ENCODE data around the gene MYADM.
A peak's percentile ranks its signal among the peaks of the same experiment; 100 is the strongest.

MYADM gene

GRCh38 chr19:53883741-53884140 lies 16.1 kb downstream of the MYADM start:
- ChIA-PET CTCF (interaction anchor here (1.9 kb wide), 1 partner anchor 146 kb away, joined by 4 read pairs; no protein-coding TSS in a partner anchor), POLR2A (no interaction called here)
- no peak for DNase-seq (ENCODE audit: extremely low spot score)
- TF ChIP-seq, protein P1, sequence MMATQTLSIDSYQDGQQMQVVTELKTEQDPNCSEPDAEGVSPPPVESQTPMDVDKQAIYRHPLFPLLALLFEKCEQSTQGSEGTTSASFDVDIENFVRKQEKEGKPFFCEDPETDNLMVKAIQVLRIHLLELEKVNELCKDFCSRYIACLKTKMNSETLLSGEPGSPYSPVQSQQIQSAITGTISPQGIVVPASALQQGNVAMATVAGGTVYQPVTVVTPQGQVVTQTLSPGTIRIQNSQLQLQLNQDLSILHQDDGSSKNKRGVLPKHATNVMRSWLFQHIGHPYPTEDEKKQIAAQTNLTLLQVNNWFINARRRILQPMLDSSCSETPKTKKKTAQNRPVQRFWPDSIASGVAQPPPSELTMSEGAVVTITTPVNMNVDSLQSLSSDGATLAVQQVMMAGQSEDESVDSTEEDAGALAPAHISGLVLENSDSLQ (IDR thresholded peaks at IDR 0.05): no peak
- no peak for TF ChIP-seq CTBP1 (IDR thresholded peaks at IDR 0.05; ENCODE audit: borderline replicate concordance)
- no peak for TF ChIP-seq ARNT (IDR thresholded peaks at IDR 0.05)
- TF ChIP-seq L3MBTL2 (conservative IDR thresholded peaks at IDR 0.05): no peak
- no peak for TF ChIP-seq LEF1 (IDR thresholded peaks at IDR 0.05; ENCODE audit: borderline replicate concordance)
- no peak for TF ChIP-seq FOXA1 (IDR thresholded peaks at IDR 0.05)
- TF ChIP-seq BHLHE40 (IDR thresholded peaks at IDR 0.05; ENCODE audit: borderline replicate concordance): no peak
- TF ChIP-seq FOXM1 (IDR thresholded peaks at IDR 0.05; ENCODE audit: borderline replicate concordance): no peak
- TF ChIP-seq ZNF384 (IDR thresholded peaks at IDR 0.05): no peak
- no peak for TF ChIP-seq FOXK2 (IDR thresholded peaks at IDR 0.05)
- TF ChIP-seq SP1 (IDR thresholded peaks at IDR 0.05): no peak
- TF ChIP-seq SUZ12 (IDR thresholded peaks at IDR 0.05): no peak
- TF ChIP-seq NFRKB (IDR thresholded peaks at IDR 0.05): no peak
- no peak for TF ChIP-seq ELF4 (IDR thresholded peaks at IDR 0.05)
- no peak for TF ChIP-seq TARDBP (IDR thresholded peaks at IDR 0.05)
- no peak for TF ChIP-seq HDGF (IDR thresholded peaks at IDR 0.05; ENCODE audit: borderline replicate concordance)

- TF ChIP-seq ARNT (IDR thresholded peaks at IDR 0.05) (no peak), CTBP1 (IDR thresholded peaks at IDR 0.05; ENCODE audit: borderline replicate concordance) (no peak), L3MBTL2 (conservative IDR thresholded peaks at IDR 0.05) (no peak), NFRKB (IDR thresholded peaks at IDR 0.05) (no peak), FOXK2 (IDR thresholded peaks at IDR 0.05) (no peak), TARDBP (IDR thresholded peaks at IDR 0.05) (no peak), FOXM1 (IDR thresholded peaks at IDR 0.05; ENCODE audit: borderline replicate concordance) (no peak), FOXA1 (IDR thresholded peaks at IDR 0.05) (no peak), ZNF384 (IDR thresholded peaks at IDR 0.05) (no peak), SP1 (IDR thresholded peaks at IDR 0.05) (no peak), HDGF (IDR thresholded peaks at IDR 0.05; ENCODE audit: borderline replicate concordance) (no peak), ELF4 (IDR thresholded peaks at IDR 0.05) (no peak)
- TF ChIP-seq, protein P1 (IDR thresholded peaks at IDR 0.05): no peak
- CTCF ChIA-PET: interaction anchor here (1.9 kb wide), 1 partner anchor 146 kb away, joined by 4 read pairs; no protein-coding TSS in a partner anchor
- no peak for DNase-seq (ENCODE audit: extremely low spot score)
- POLR2A ChIA-PET: no interaction called here
These were observed 16.6 kb downstream of the MYADM start for GRCh38 chr19:53884256-53884655.

DNA sequence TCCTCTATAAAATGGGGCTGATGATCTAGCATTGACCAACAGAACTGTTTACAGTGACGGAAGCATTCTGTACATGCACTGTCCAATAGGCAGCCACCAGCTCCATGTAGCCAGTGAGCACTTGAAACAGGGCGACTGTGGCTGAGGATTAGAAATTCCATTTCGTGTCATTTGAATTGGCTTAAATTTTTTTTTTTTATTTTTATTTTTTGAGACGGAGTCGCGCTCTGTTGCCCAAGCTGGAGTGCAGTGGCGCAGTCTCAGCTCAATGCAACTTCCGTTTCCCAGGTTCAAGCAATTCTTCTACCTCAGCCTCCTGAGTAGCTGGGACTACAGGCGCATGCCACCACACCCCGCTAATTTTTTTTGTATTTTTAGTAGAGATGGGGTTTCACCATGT lies 17.4 kb downstream of the MYADM start:
- CTCF ChIA-PET: no interaction called here
- TF ChIP-seq ARNT (IDR thresholded peaks at IDR 0.05) (no peak), CTBP1 (IDR thresholded peaks at IDR 0.05; ENCODE audit: borderline replicate concordance) (no peak), BHLHE40 (IDR thresholded peaks at IDR 0.05; ENCODE audit: borderline replicate concordance) (no peak), HDGF (IDR thresholded peaks at IDR 0.05; ENCODE audit: borderline replicate concordance) (no peak), SUZ12 (IDR thresholded peaks at IDR 0.05) (no peak), FOXK2 (IDR thresholded peaks at IDR 0.05) (no peak), L3MBTL2 (conservative IDR thresholded peaks at IDR 0.05) (no peak), FOXA1 (IDR thresholded peaks at IDR 0.05) (no peak), ELF4 (IDR thresholded peaks at IDR 0.05) (no peak), SP1 (IDR thresholded peaks at IDR 0.05) (no peak), ZNF384 (IDR thresholded peaks at IDR 0.05) (no peak), FOXM1 (IDR thresholded peaks at IDR 0.05; ENCODE audit: borderline replicate concordance) (no peak), TARDBP (IDR thresholded peaks at IDR 0.05) (no peak)
- TF ChIP-seq, protein P1 (IDR thresholded peaks at IDR 0.05): no peak
- POLR2A ChIA-PET: no interaction called here
- DNase-seq (ENCODE audit: extremely low spot score): no peak

- ChIA-PET CTCF (interaction anchor here (0.6 to 0.9 kb wide), 2 partner anchors 18 to 99 kb away, joined by 4 read pairs; no protein-coding TSS in a partner anchor), POLR2A (interaction anchor here (0.8 to 2.5 kb wide), 2 partner anchors 13 to 15 kb away, joined by 3 to 7 read pairs; no protein-coding TSS in a partner anchor)
- no peak for TF ChIP-seq FOXA1 (IDR thresholded peaks at IDR 0.05)
- TF ChIP-seq FOXK2 (IDR thresholded peaks at IDR 0.05): no peak
- no peak for TF ChIP-seq SP1 (IDR thresholded peaks at IDR 0.05)
- TF ChIP-seq BHLHE40 (IDR thresholded peaks at IDR 0.05; ENCODE audit: borderline replicate concordance): no peak
- TF ChIP-seq CTBP1 (IDR thresholded peaks at IDR 0.05; ENCODE audit: borderline replicate concordance): no peak
- no peak for TF ChIP-seq FOXM1 (IDR thresholded peaks at IDR 0.05; ENCODE audit: borderline replicate concordance)
- TF ChIP-seq, protein P1 (IDR thresholded peaks at IDR 0.05): no peak
- no peak for TF ChIP-seq HDGF (IDR thresholded peaks at IDR 0.05; ENCODE audit: borderline replicate concordance)
- no peak for TF ChIP-seq TARDBP (IDR thresholded peaks at IDR 0.05)
- no peak for DNase-seq (ENCODE audit: extremely low spot score)
These were observed 24.8 kb downstream of the MYADM start for GRCh38 chr19:53892301-53892980.

DNA sequence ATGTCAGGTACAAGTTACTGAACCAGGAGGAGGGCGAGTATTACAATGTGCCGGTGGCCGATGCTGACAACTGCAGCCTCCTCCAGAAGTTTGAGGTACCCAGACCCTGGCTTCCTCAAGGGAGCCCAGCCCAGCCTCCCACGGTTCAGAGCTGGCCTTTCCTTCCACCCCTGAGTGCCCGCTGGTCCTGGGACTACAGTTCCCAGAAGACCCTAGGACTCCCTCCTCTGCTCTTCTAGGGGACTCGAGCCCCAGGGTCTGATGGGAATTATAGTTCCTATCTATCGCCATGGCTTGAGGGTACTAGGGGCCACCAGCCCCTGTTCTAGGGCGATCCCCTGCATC lies 25.3 kb downstream of the MYADM start:
- DNase-seq (ENCODE audit: extremely low spot score): peak; percentile 62
- ChIA-PET CTCF (interaction anchor here (0.5 kb wide), 1 partner anchor 136 kb away, joined by 3 read pairs; no protein-coding TSS in a partner anchor), POLR2A (interaction anchor here (2.5 kb wide), 1 partner anchor 14 kb away, joined by 7 read pairs; no protein-coding TSS in a partner anchor)
- TF ChIP-seq TARDBP (IDR thresholded peaks at IDR 0.05) (no peak), ARNT (IDR thresholded peaks at IDR 0.05) (no peak), LEF1 (IDR thresholded peaks at IDR 0.05; ENCODE audit: borderline replicate concordance) (no peak), SUZ12 (IDR thresholded peaks at IDR 0.05) (peak; percentile 85), FOXK2 (IDR thresholded peaks at IDR 0.05) (no peak), FOXA1 (IDR thresholded peaks at IDR 0.05) (no peak), L3MBTL2 (conservative IDR thresholded peaks at IDR 0.05) (peak; percentile 39), NFRKB (IDR thresholded peaks at IDR 0.05) (no peak)
- TF ChIP-seq, protein P1 (IDR thresholded peaks at IDR 0.05): no peak

All from HEK293T (cell line).